ENCODE data around the gene LDLRAD4.

Gene LDLRAD4

GRCh38 chr18:13376298-13376840, 157.8 kb downstream of the LDLRAD4 start:
- H3K36me3 ChIP-seq (ENCODE audit: low read length), result no peaks in the 10 kb centered on the region
- TF ChIP-seq CTCF (IDR thresholded peaks at IDR 0.05; ENCODE audit: insufficient read depth, low read length, poor library complexity, severe bottlenecking) (no peak), EZH2phosphoT487 (conservative IDR thresholded peaks at IDR 0.05; ENCODE audit: low read length) (no peak)
- H3K27me3 ChIP-seq (ENCODE audit: low read length), result no peaks in the 10 kb centered on the region
- no peaks in the 10 kb centered on the region for H4K20me1 ChIP-seq (ENCODE audit: low read depth, low read length)
- no peak overlapping the region for H3K9ac ChIP-seq (ENCODE audit: low read length)
- no peak overlapping the region for H3K4me2 ChIP-seq (ENCODE audit: low read depth, low read length, poor library complexity, severe bottlenecking)
- H3K27ac ChIP-seq (ENCODE audit: low read depth, low read length), result no peak overlapping the region
- H3K9me2 ChIP-seq (replicated peaks; ENCODE audit: insufficient read depth, low read length), result no peaks in the 10 kb centered on the region
- H3K79me2 ChIP-seq (ENCODE audit: insufficient read depth, low read length), result no peaks in the 10 kb centered on the region
- no peak overlapping the region for H3K4me3 ChIP-seq (ENCODE audit: insufficient read depth, low read length, poor library complexity, severe bottlenecking)
- H3F3A ChIP-seq (ENCODE audit: insufficient read depth), result no peaks in the 10 kb centered on the region
- H3K9me3 ChIP-seq (ENCODE audit: insufficient read depth, low read length), result no peaks in the 10 kb centered on the region
- no peak overlapping the region for H2AFZ ChIP-seq (ENCODE audit: low read depth, low read length, severe bottlenecking)

GRCh38 chr18:13376841-13377351, 158.3 kb downstream of the LDLRAD4 start:
- Histone ChIP-seq H3K27ac (ENCODE audit: low read depth, low read length) (no peak overlapping the region), H3K36me3 (ENCODE audit: low read length) (no peaks in the 10 kb centered on the region), H4K20me1 (ENCODE audit: low read depth, low read length) (no peaks in the 10 kb centered on the region), H2AFZ (ENCODE audit: low read depth, low read length, severe bottlenecking) (no peak overlapping the region), H3K4me3 (ENCODE audit: insufficient read depth, low read length, poor library complexity, severe bottlenecking) (no peak overlapping the region), H3K9ac (ENCODE audit: low read length) (no peak overlapping the region), H3K79me2 (ENCODE audit: insufficient read depth, low read length) (no peaks in the 10 kb centered on the region), H3K27me3 (ENCODE audit: low read length) (no peaks in the 10 kb centered on the region), H3K4me2 (ENCODE audit: low read depth, low read length, poor library complexity, severe bottlenecking) (no peak overlapping the region), H3F3A (ENCODE audit: insufficient read depth) (no peaks in the 10 kb centered on the region), H3K9me3 (ENCODE audit: insufficient read depth, low read length) (no peaks in the 10 kb centered on the region), H3K9me2 (replicated peaks; ENCODE audit: insufficient read depth, low read length) (no peaks in the 10 kb centered on the region)
- TF ChIP-seq CTCF (IDR thresholded peaks at IDR 0.05; ENCODE audit: insufficient read depth, low read length, poor library complexity, severe bottlenecking) (no peak), EZH2phosphoT487 (conservative IDR thresholded peaks at IDR 0.05; ENCODE audit: low read length) (no peak)

- no peaks in the 10 kb centered on the region for H3K9me2 ChIP-seq (replicated peaks; ENCODE audit: insufficient read depth, low read length)
- no peaks in the 10 kb centered on the region for H3K36me3 ChIP-seq (ENCODE audit: low read length)
- H4K20me1 ChIP-seq (ENCODE audit: low read depth, low read length), result no peaks in the 10 kb centered on the region
- TF ChIP-seq EZH2phosphoT487 (conservative IDR thresholded peaks at IDR 0.05; ENCODE audit: low read length), result no peak
- no peak for TF ChIP-seq CTCF (IDR thresholded peaks at IDR 0.05; ENCODE audit: insufficient read depth, low read length, poor library complexity, severe bottlenecking)
- H2AFZ ChIP-seq (ENCODE audit: low read depth, low read length, severe bottlenecking), result no peak overlapping the region
- H3K27me3 ChIP-seq (ENCODE audit: low read length), result no peaks in the 10 kb centered on the region
- no peaks in the 10 kb centered on the region for H3F3A ChIP-seq (ENCODE audit: insufficient read depth)
- no peaks in the 10 kb centered on the region for H3K9me3 ChIP-seq (ENCODE audit: insufficient read depth, low read length)
- H3K4me2 ChIP-seq (ENCODE audit: low read depth, low read length, poor library complexity, severe bottlenecking), result no peak overlapping the region
- no peaks in the 10 kb centered on the region for H3K79me2 ChIP-seq (ENCODE audit: insufficient read depth, low read length)
- no peak overlapping the region for H3K27ac ChIP-seq (ENCODE audit: low read depth, low read length)
- no peak overlapping the region for H3K9ac ChIP-seq (ENCODE audit: low read length)
- no peak overlapping the region for H3K4me3 ChIP-seq (ENCODE audit: insufficient read depth, low read length, poor library complexity, severe bottlenecking)
These were observed 158.9 kb downstream of the LDLRAD4 start for GRCh38 chr18:13377496-13377895.

Data from SU-DHL-6 (cell line).